HepG2 (cell line): ENCODE measurements around the gene BRMS1. TPM values are rescaled to one million over a fixed set of nuclear protein-coding genes. Genes with fewer than 3 reads are reported as not detected.

Experiments used
- CEBPB ChIP-seq: IDR thresholded peaks from 2 replicates; pipeline ENCODE4 v1.6.1; 2011; ENCODE audit warnings: low read depth, low read length, improper control_type of control experiment, borderline replicate concordance
- ERF ChIP-seq: IDR thresholded peaks from 2 replicates; pipeline ENCODE4 v1.6.1; 2018; ENCODE audit warnings: missing biosample characterization, missing genetic modification reagents
- FOSL2 ChIP-seq: sonication (generic); formaldehyde crosslinking; IDR thresholded peaks from 2 replicates; pipeline ENCODE4 v1.4.0; 2020; ENCODE audit warnings: missing genetic modification reagents
- KLF12 ChIP-seq: sonication (generic); formaldehyde crosslinking; IDR thresholded peaks from 2 replicates; pipeline ENCODE4 v1.4.0; 2020; ENCODE audit warnings: missing genetic modification reagents, borderline replicate concordance
- KLF9 ChIP-seq: IDR thresholded peaks from 2 replicates; pipeline ENCODE4 v1.6.1; 2016; ENCODE audit warnings: low read depth
- NCOA5 ChIP-seq: sonication (generic); formaldehyde crosslinking; IDR thresholded peaks from 2 replicates; pipeline ENCODE4 v1.4.0; 2020; ENCODE audit warnings: missing genetic modification reagents
- NR3C1 ChIP-seq: sonication (generic); formaldehyde crosslinking; IDR thresholded peaks from 2 replicates; pipeline ENCODE4 v1.4.0; 2020; ENCODE audit warnings: missing genetic modification reagents
- SAP130 ChIP-seq: IDR thresholded peaks from 2 replicates; pipeline ENCODE4 v1.6.1; 2016; ENCODE audit warnings: low read depth
- SMC3 ChIP-seq: IDR thresholded peaks from 2 replicates; pipeline ENCODE4 v1.6.1; 2011; ENCODE audit warnings: low read length, improper control_type of control experiment
- TEAD2 ChIP-seq: sonication (generic); formaldehyde crosslinking; IDR thresholded peaks from 2 replicates; pipeline ENCODE4 v1.9.0; 2021; ENCODE audit warnings: missing genetic modification reagents
- ZNF264 ChIP-seq: sonication (generic); formaldehyde crosslinking; IDR thresholded peaks from 2 replicates; pipeline ENCODE4 v1.4.0; 2020; ENCODE audit warnings: missing genetic modification reagents
- ZNF326 ChIP-seq: sonication (generic); formaldehyde crosslinking; IDR thresholded peaks from 2 replicates; pipeline ENCODE4 v1.4.0; 2020; ENCODE audit warnings: missing genetic modification reagents, borderline replicate concordance
- ZNF343 ChIP-seq: sonication (generic); formaldehyde crosslinking; IDR thresholded peaks from 2 replicates; pipeline ENCODE4 v1.4.0; 2020; ENCODE audit warnings: mild to moderate bottlenecking, missing genetic modification reagents
- ZNF460 ChIP-seq: sonication (generic); formaldehyde crosslinking; IDR thresholded peaks from 2 replicates; pipeline ENCODE4 v1.5.1; 2020; ENCODE audit warnings: missing genetic modification reagents, mild to moderate bottlenecking, borderline replicate concordance
- ZNF746 ChIP-seq: sonication (generic); formaldehyde crosslinking; IDR thresholded peaks from 2 replicates; pipeline ENCODE4 v1.8.0; 2022; ENCODE audit warnings: mild to moderate bottlenecking, missing genetic modification reagents
- ZNF776 ChIP-seq: sonication (generic); formaldehyde crosslinking; IDR thresholded peaks from 2 replicates; pipeline ENCODE4 v1.4.0; 2020; ENCODE audit warnings: mild to moderate bottlenecking, missing genetic modification reagents
- polyA plus RNA-seq, 8 experiments: library from polyadenylated mRNA; depleted of rRNA in 3 of 8; stranded (reverse) in 7 of 8; unstranded in 1 of 8; fragments of >200 nt; fragmentation: Illumina TruSeq in 4 of 8; extraction: Trizol in 4 of 8; gene quantifications; 2 replicates each; pipeline versions ENCODE4 v1.2.1 to v1.2.3, GENCODE V29; 2011 to 2016; ENCODE audit warnings: low read depth in 4 of 8, missing spikeins in 1 of 8, mixed read lengths in 1 of 8; ENCODE audit not compliant: insufficient read depth in 1 of 8
- total RNA-seq, 5 experiments: library from RNA; depleted of rRNA; stranded (reverse); fragments of >200 nt; fragmentation: Illumina TruSeq; extraction: Trizol; gene quantifications; 2 replicates each; pipeline ENCODE4 v1.2.3, GENCODE V29; 2016; ENCODE audit warnings: low read depth in 1 of 5
- TF ChIP-seq, protein P1 (sequence below): sonication (generic); formaldehyde crosslinking; IDR thresholded peaks from 2 replicates; pipeline ENCODE4 v1.4.0; 2020; ENCODE audit warnings: missing genetic modification reagents
- TF ChIP-seq, protein P2 (sequence below): sonication (generic); formaldehyde crosslinking; IDR thresholded peaks from 2 replicates; pipeline ENCODE4 v1.4.0; 2020; ENCODE audit warnings: mild to moderate bottlenecking, missing genetic modification reagents, borderline replicate concordance
- TF ChIP-seq, protein P3 (sequence below): sonication (generic); formaldehyde crosslinking; IDR thresholded peaks from 2 replicates; pipeline ENCODE4 v1.4.0; 2020; ENCODE audit warnings: missing genetic modification reagents, borderline replicate concordance
- TF ChIP-seq, protein P4 (sequence below): sonication (generic); formaldehyde crosslinking; IDR thresholded peaks from 2 replicates; pipeline ENCODE4 v1.5.0; 2020; ENCODE audit warnings: missing genetic modification reagents
- TF ChIP-seq, protein P5 (sequence below): sonication (generic); formaldehyde crosslinking; IDR thresholded peaks from 2 replicates; pipeline ENCODE4 v1.5.0; 2020; ENCODE audit warnings: mild to moderate bottlenecking, missing genetic modification reagents, borderline replicate concordance

Gene BRMS1
- total and polyA plus RNA-seq, 2 of the 13 experiments (the other 11 are each of a cell fraction or from before 2014, with no cell fraction given) = 15.8 to 55.7 TPM

DNA sequence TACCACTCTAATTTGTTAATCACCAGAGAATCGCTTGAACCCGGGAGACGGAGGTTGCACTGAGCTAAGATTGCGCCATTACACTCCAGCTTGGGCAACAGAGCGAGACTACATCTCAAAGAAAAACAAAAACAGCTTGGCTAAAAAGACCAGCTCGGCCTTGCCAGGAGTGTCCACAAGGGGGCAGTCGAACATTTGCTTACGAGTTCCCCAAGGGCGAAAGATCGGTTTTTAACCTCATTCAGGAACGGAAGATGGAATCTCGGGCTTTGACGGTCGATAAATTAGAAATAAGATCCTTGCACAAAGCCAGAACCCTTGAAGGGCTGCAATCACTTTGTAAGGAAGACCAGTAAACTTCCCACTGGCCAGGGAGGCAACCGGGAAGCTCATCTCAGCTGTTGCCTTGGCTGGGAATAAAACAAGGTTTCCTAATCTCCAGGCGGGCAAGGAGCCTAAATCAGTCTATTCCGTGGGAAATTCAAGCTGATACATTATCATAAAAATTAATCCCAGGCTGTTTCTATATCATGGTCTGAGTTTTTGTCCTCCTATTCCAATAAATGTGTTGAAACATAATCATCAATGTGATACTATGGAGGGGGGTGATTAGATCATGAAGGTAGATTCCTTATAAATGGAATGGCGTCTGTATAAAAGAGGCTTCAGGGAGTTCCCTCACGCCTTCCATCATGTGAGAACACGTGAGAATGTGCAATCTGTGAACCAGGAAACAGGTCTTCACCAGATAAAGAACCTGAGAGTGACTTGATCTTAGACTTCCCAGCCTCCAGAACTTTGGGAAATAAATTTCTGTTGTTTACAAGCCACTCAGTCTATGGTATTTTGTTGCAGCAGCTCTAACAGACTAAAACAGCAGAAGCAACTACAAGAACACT lies 41.5 kb upstream of the BRMS1 start (continued):
- TF ChIP-seq, protein P1, sequence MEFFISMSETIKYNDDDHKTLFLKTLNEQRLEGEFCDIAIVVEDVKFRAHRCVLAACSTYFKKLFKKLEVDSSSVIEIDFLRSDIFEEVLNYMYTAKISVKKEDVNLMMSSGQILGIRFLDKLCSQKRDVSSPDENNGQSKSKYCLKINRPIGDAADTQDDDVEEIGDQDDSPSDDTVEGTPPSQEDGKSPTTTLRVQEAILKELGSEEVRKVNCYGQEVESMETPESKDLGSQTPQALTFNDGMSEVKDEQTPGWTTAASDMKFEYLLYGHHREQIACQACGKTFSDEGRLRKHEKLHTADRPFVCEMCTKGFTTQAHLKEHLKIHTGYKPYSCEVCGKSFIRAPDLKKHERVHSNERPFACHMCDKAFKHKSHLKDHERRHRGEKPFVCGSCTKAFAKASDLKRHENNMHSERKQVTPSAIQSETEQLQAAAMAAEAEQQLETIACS = no peak
- TF ChIP-seq CEBPB = peak; percentile 88
- TF ChIP-seq, protein P2, sequence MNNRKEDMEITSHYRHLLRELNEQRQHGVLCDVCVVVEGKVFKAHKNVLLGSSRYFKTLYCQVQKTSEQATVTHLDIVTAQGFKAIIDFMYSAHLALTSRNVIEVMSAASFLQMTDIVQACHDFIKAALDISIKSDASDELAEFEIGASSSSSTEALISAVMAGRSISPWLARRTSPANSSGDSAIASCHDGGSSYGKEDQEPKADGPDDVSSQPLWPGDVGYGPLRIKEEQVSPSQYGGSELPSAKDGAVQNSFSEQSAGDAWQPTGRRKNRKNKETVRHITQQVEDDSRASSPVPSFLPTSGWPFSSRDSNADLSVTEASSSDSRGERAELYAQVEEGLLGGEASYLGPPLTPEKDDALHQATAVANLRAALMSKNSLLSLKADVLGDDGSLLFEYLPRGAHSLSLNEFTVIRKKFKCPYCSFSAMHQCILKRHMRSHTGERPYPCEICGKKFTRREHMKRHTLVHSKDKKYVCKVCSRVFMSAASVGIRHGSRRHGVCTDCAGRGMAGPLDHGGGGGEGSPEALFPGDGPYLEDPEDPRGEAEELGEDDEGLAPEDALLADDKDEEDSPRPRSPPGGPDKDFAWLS (CRISPR knock-in tag) = no peak
- TF ChIP-seq KLF12 (CRISPR knock-in tag) = no peak
- peak; percentile 32 for TF ChIP-seq SAP130 (CRISPR knock-in tag)
- no peak for TF ChIP-seq ZNF776
- no peak for TF ChIP-seq ZNF746 (CRISPR knock-in tag)
- TF ChIP-seq, protein P3, sequence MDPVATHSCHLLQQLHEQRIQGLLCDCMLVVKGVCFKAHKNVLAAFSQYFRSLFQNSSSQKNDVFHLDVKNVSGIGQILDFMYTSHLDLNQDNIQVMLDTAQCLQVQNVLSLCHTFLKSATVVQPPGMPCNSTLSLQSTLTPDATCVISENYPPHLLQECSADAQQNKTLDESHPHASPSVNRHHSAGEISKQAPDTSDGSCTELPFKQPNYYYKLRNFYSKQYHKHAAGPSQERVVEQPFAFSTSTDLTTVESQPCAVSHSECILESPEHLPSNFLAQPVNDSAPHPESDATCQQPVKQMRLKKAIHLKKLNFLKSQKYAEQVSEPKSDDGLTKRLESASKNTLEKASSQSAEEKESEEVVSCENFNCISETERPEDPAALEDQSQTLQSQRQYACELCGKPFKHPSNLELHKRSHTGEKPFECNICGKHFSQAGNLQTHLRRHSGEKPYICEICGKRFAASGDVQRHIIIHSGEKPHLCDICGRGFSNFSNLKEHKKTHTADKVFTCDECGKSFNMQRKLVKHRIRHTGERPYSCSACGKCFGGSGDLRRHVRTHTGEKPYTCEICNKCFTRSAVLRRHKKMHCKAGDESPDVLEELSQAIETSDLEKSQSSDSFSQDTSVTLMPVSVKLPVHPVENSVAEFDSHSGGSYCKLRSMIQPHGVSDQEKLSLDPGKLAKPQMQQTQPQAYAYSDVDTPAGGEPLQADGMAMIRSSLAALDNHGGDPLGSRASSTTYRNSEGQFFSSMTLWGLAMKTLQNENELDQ = no peak
- TF ChIP-seq FOSL2 (CRISPR knock-in tag) = no peak
- TF ChIP-seq ERF (CRISPR knock-in tag) = 0 out of 2 replicates have a peak, but pooled peaks have one; percentile 34
- TF ChIP-seq ZNF326 = no peak
- no peak for TF ChIP-seq TEAD2 (CRISPR knock-in tag)
- TF ChIP-seq KLF9 (CRISPR knock-in tag) = no peak
- TF ChIP-seq, protein P4, sequence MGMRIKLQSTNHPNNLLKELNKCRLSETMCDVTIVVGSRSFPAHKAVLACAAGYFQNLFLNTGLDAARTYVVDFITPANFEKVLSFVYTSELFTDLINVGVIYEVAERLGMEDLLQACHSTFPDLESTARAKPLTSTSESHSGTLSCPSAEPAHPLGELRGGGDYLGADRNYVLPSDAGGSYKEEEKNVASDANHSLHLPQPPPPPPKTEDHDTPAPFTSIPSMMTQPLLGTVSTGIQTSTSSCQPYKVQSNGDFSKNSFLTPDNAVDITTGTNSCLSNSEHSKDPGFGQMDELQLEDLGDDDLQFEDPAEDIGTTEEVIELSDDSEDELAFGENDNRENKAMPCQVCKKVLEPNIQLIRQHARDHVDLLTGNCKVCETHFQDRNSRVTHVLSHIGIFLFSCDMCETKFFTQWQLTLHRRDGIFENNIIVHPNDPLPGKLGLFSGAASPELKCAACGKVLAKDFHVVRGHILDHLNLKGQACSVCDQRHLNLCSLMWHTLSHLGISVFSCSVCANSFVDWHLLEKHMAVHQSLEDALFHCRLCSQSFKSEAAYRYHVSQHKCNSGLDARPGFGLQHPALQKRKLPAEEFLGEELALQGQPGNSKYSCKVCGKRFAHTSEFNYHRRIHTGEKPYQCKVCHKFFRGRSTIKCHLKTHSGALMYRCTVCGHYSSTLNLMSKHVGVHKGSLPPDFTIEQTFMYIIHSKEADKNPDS (CRISPR knock-in tag) = no peak
- TF ChIP-seq SMC3 = peak; percentile 41; the same call in 1 of the 2 replicates
- TF ChIP-seq ZNF343 (CRISPR knock-in tag) = no peak
- no peak for TF ChIP-seq ZNF264
- TF ChIP-seq, protein P5, sequence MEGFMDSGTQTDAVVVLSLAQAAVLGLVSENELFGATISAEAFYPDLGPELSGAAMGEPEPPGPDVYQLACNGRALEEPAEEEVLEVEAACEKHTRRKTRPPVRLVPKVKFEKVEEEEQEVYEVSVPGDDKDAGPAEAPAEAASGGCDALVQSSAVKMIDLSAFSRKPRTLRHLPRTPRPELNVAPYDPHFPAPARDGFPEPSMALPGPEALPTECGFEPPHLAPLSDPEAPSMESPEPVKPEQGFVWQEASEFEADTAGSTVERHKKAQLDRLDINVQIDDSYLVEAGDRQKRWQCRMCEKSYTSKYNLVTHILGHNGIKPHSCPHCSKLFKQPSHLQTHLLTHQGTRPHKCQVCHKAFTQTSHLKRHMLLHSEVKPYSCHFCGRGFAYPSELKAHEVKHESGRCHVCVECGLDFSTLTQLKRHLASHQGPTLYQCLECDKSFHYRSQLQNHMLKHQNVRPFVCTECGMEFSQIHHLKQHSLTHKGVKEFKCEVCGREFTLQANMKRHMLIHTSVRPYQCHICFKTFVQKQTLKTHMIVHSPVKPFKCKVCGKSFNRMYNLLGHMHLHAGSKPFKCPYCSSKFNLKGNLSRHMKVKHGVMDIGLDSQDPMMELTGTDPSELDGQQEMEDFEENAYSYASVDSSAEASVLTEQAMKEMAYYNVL (CRISPR knock-in tag) = no peak
- no peak for TF ChIP-seq ZNF460
- TF ChIP-seq NR3C1 = no peak
- no peak for TF ChIP-seq NCOA5 (CRISPR knock-in tag)
